IPS-18c (cell line): ENCODE measurements around the gene KLHDC7B.
"Not testable (repeated sequence)": the region's sequence is repeated elsewhere in the genome, so short reads cannot be mapped to it uniquely, and the experiment has no call there.

Experiments used
- H3K4me3 ChIP-seq: 2 replicates; pipeline ENCODE4 v1.7.0; 2013; ENCODE audit warnings: low read depth, mild to moderate bottlenecking, low read length, moderate library complexity; ENCODE audit not compliant: insufficient read depth
- H3K9me3 ChIP-seq: one replicate; pipeline ENCODE4 v1.6.1; 2013; ENCODE audit warnings: mild to moderate bottlenecking, low read length, moderate library complexity; ENCODE audit not compliant: control insufficient read depth, insufficient read depth

Gene KLHDC7B

GRCh38 chr22:50536226-50536625, 9.5 kb upstream of the KLHDC7B start:
- Histone ChIP-seq H3K9me3 (no peaks in the 10 kb centered on the region), H3K4me3 (no peak overlapping the region)

GRCh38 chr22:50537765-50538164, 7.9 kb upstream of the KLHDC7B start:
- Histone ChIP-seq H3K4me3 (no peak overlapping the region), H3K9me3 (no peaks in the 10 kb centered on the region)

- Histone ChIP-seq H3K9me3 (no peaks in the 10 kb centered on the region), H3K4me3 (no peak overlapping the region)
These were observed 5.3 kb upstream of the KLHDC7B start for GRCh38 chr22:50540381-50540780.

GRCh38 chr22:50541667-50542026, 4.1 kb upstream of the KLHDC7B start:
- not testable (repeated sequence) for H3K4me3 ChIP-seq, H3K9me3 ChIP-seq

GRCh38 chr22:50542416-50542927, 3.2 kb upstream of the KLHDC7B start:
- H3K9me3 ChIP-seq, result no peaks in the 10 kb centered on the region
- no peak overlapping the region for H3K4me3 ChIP-seq

- Histone ChIP-seq H3K9me3 (no peaks in the 10 kb centered on the region), H3K4me3 (no peak overlapping the region)
These were observed 1.5 kb upstream of the KLHDC7B start for GRCh38 chr22:50544078-50544745.

GRCh38 chr22:50544746-50545253, 899 bp upstream of the KLHDC7B start:
- H3K9me3 ChIP-seq, result no peaks in the 10 kb centered on the region
- no peak overlapping the region for H3K4me3 ChIP-seq

GRCh38 chr22:50546326-50547262, 895 bp downstream of the KLHDC7B start:
- no peaks in the 10 kb centered on the region for H3K9me3 ChIP-seq
- no peak overlapping the region for H3K4me3 ChIP-seq

- no peak overlapping the region for H3K4me3 ChIP-seq
- no peaks in the 10 kb centered on the region for H3K9me3 ChIP-seq
These were observed 1.7 kb downstream of the KLHDC7B start for GRCh38 chr22:50547263-50547985.

GRCh38 chr22:50548040-50548920, 2.6 kb downstream of the KLHDC7B start:
- Histone ChIP-seq H3K4me3 (no peak overlapping the region), H3K9me3 (no peaks in the 10 kb centered on the region)

GRCh38 chr22:50548921-50549790, 3.5 kb downstream of the KLHDC7B start:
- H3K4me3 ChIP-seq, result no peak overlapping the region

GRCh38 chr22:50550395-50550794, 4.7 kb downstream of the KLHDC7B start:
- no peak overlapping the region for H3K4me3 ChIP-seq
- H3K9me3 ChIP-seq, result no peaks in the 10 kb centered on the region

More at GRCh38 chr22:50548921-50549790, 3.5 kb downstream of the KLHDC7B start:
- no peaks in the 10 kb centered on the region for H3K9me3 ChIP-seq

- H3K9me3 ChIP-seq, result no peaks in the 10 kb centered on the region
These were observed 5.6 kb downstream of the KLHDC7B start for GRCh38 chr22:50551160-50551752.

GRCh38 chr22:50553310-50553709, 7.6 kb downstream of the KLHDC7B start:
- H3K9me3 ChIP-seq, result no peaks in the 10 kb centered on the region

More at GRCh38 chr22:50551160-50551752, 5.6 kb downstream of the KLHDC7B start:
- no peak overlapping the region for H3K4me3 ChIP-seq

GRCh38 chr22:50556703-50557102, 11.0 kb downstream of the KLHDC7B start:
- Histone ChIP-seq H3K4me3 (no peak overlapping the region), H3K9me3 (no peaks in the 10 kb centered on the region)

More at GRCh38 chr22:50553310-50553709, 7.6 kb downstream of the KLHDC7B start:
- no peak overlapping the region for H3K4me3 ChIP-seq
